Kidney (tissue), 14 donors: ENCODE results near the gene KPNA1. TPM values are rescaled to one million over a fixed set of nuclear protein-coding genes. Genes with fewer than 3 reads are reported as not detected.

ENCODE experiments used
- DNase-seq, 5 donors: peaks; one replicate each; pipeline ENCODE4 v3.0.0-alpha.2; 2013 to 2020
- FAIRE-seq: peaks from 2 replicates; lab custom pipeline; 2012; peaks lifted over from hg19 to GRCh38; lab: Jason Lieb, UNC
- H3K27ac ChIP-seq, 2 donors: one replicate each; pipeline ENCODE4 v1.7.0; 2013; ENCODE audit warnings: low read depth in 2 of 2, low read length in 2 of 2, inconsistent platforms in 1 of 2
- H3K27me3 ChIP-seq: one replicate; pipeline ENCODE4 v1.7.1; 2013; ENCODE audit warnings: low read length, inconsistent platforms; ENCODE audit not compliant: control insufficient read depth, insufficient read depth
- H3K36me3 ChIP-seq, 3 donors: one replicate each; pipeline versions ENCODE4 v1.7.0 to v1.7.1; 2013; ENCODE audit warnings: low read length in 3 of 3, control low read depth in 1 of 3, inconsistent platforms in 1 of 3; ENCODE audit not compliant: insufficient read depth in 3 of 3, control insufficient read depth in 2 of 3
- H3K4me1 ChIP-seq, 3 donors: one replicate each; pipeline versions ENCODE4 v1.7.0 to v1.7.1; 2013; ENCODE audit warnings: low read length in 3 of 3, inconsistent platforms in 1 of 3, low read depth in 1 of 3; ENCODE audit not compliant: control insufficient read depth in 2 of 3, insufficient read depth in 2 of 3
- H3K4me3 ChIP-seq, 3 donors: one replicate each; pipeline versions ENCODE4 v1.7.0 to v1.8.1; 2013; ENCODE audit warnings: low read length in 3 of 3, control low read depth in 1 of 3, inconsistent platforms in 1 of 3
- H3K9ac ChIP-seq, 3 donors: one replicate each; pipeline versions ENCODE4 v1.7.0 to v1.7.1; 2013; ENCODE audit warnings: low read length in 3 of 3, control low read depth in 1 of 3, inconsistent platforms in 1 of 3
- H3K9me3 ChIP-seq, 3 donors: one replicate each; pipeline versions ENCODE4 v1.7.0 to v1.7.1; 2013; ENCODE audit warnings: low read length in 3 of 3, control low read depth in 1 of 3, inconsistent platforms in 1 of 3; ENCODE audit not compliant: control insufficient read depth in 2 of 3, insufficient read depth in 1 of 3
- intact Hi-C: fragments of 100-400 bp; cut with DNase I; formaldehyde crosslinking; loops from one replicate; pipeline ENCODE4 v1.11.1; 2022
- polyA plus RNA-seq: library from polyadenylated mRNA; stranded (reverse); fragments of 350-450 nt; fragmentation: Illumina TruSeq; extraction: RNeasy Lipid Tissue Mini Kit (QIAGEN cat#74804); gene quantifications from one replicate; pipeline ENCODE4 v1.2.3, GENCODE V29; 2014; ENCODE audit warnings: low read depth, low replicate concordance; ENCODE audit not compliant: insufficient read depth
- total RNA-seq: library from RNA; stranded (reverse); fragmentation: NEBNext Ultra II Directional; extraction: Animal tissue kit (Norgen Biotek cat#: 25700); gene quantifications from one replicate; pipeline ENCODE4 v1.2.1, GENCODE V29; 2021
- TF ChIP-seq, protein P1 (sequence below): IDR thresholded peaks from 3 replicates; pipeline ENCODE4 v1.5.1; 2012; ENCODE audit warnings: mild to moderate bottlenecking, moderate library complexity, borderline replicate concordance; ENCODE audit not compliant: insufficient read depth; ENCODE audit errors: extremely low read depth
- donor health status: control.
- donor health status: control.
- donor health status: control.
- donor health status: control.
- donor health status: control.
- donor health status: DM: yes; HTN: yes; CAD: no.
- donor health status: Normal renal cell carcinoma (clear cell type).

The KPNA1 gene
- total and polyA plus RNA-seq, 2 donors from 2014 or later: 16.8 to 64.5 TPM

DNA sequence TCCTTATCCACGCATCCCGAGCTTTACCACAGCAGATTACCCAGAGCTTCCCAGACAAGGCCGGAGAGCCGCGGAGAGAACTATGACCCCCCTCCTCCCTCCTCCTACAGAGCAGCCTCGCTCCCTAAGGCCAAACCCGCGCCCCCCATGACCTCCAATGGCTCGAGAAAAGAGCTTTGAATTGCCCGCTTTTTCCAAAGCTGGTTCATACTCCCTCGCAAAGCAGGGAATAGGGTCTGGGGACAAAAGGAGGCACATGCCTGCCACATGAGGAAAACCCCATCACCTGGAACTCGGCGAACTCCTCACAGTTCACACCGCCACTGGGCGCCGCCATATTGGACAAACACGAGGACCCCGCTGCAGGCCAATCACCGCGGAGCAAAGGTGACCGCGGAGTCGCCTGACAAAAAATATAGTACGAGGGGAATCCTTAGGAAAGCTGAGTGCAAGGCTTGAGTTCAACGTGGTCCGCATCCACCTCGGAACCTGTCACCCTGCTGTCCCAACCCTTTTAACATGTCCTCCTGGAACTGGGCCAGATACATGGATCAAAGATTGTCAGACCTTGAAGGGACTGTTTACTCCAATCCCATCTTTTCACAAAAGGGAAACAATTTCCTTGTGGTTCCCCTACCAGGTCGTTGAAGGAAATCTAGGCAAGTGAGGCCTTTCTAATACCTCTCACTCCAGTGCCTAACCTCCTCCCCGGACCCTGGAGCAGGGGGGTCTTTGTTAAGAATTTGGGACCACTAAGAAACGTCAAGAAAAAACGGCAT lies 131.7 kb downstream of the KPNA1 start, which contains the start of gene MIX23:
Gene MIX23, minus strand, starts transcription at position 344 of the 779 bp plus-strand sequence. Its CDS starts 7 bp downstream, at position 337.
- Histone ChIP-seq H3K27ac (peak within 1 kb of the TSS; percentile 89 to 94), H3K4me1 (peaks cover 0 to 12% (median 10%) of the 10 kb centered on the region in 3 donors), H3K9me3 (no peaks in the 10 kb centered on the region), H3K9ac (peak within 1 kb of the TSS; percentile 68 to 93 (median 90)), H3K4me3 (peak within 1 kb of the TSS; percentile 82 to 93 (median 84)), H3K27me3 (no peaks in the 10 kb centered on the region), H3K36me3 (peaks cover 0 to 3% (median 0%) of the 10 kb centered on the region in 3 donors)
- DNase-seq: peak; percentile 93 to 96 (median 94)
- FAIRE-seq: no peak
- intact Hi-C loops: no loop called here
- TF ChIP-seq, protein P1, sequence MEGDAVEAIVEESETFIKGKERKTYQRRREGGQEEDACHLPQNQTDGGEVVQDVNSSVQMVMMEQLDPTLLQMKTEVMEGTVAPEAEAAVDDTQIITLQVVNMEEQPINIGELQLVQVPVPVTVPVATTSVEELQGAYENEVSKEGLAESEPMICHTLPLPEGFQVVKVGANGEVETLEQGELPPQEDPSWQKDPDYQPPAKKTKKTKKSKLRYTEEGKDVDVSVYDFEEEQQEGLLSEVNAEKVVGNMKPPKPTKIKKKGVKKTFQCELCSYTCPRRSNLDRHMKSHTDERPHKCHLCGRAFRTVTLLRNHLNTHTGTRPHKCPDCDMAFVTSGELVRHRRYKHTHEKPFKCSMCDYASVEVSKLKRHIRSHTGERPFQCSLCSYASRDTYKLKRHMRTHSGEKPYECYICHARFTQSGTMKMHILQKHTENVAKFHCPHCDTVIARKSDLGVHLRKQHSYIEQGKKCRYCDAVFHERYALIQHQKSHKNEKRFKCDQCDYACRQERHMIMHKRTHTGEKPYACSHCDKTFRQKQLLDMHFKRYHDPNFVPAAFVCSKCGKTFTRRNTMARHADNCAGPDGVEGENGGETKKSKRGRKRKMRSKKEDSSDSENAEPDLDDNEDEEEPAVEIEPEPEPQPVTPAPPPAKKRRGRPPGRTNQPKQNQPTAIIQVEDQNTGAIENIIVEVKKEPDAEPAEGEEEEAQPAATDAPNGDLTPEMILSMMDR: peak; percentile 2

DNA sequence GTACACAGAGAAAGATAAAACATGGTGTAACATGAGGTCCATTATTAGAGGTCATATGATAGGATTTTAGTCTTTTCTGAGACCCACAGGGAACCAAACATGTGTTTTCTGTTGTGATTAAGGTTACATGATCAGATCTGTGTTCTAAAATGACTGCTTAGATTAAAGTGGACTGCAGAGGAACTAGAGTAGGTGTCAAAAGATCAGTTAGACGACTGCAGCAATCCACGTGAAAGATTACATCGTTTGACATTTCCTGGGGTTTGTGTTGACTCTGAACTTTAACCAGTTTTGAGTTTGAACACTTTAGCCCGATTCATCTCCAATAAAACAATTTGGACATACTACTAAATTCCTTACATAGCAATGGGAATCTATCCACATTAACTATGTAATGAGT lies 136.8 kb downstream of the KPNA1 start:
- H3K36me3 ChIP-seq: peaks cover 0 to 3% (median 0%) of the 10 kb centered on the region in 3 donors
- H3K9me3 ChIP-seq: no peaks in the 10 kb centered on the region
- no peak overlapping the region for H3K9ac ChIP-seq
- no peak overlapping the region for H3K4me3 ChIP-seq
- intact Hi-C loops: no loop called here
- DNase-seq (no peak), FAIRE-seq (no peak)
- TF ChIP-seq, protein P1: no peak
- peaks cover 0 to 5% (median 0%) of the 10 kb centered on the region in 3 donors for H3K4me1 ChIP-seq
- no peaks in the 10 kb centered on the region for H3K27me3 ChIP-seq
- no peak overlapping the region for H3K27ac ChIP-seq

DNA sequence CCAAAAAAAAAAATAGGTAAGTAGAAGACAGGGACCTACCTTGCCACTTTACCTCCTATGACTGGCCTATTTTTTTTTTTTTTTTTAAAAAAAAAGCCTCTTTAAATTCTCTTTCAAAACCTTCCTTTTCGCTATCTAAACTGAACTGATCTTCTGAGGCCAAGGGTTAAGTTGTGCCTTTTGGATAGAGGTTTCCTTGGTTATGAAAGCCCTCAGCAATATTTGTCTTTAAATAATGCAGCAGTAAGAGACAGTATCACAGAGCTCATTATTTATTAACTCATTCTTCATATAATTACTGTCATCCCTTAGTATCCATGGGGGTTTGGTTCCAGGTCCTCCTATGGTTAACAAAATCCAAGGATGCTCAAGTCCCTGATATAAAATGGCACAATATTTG lies 140.7 kb downstream of the KPNA1 start:
- Histone ChIP-seq H3K9ac (no peak overlapping the region), H3K27me3 (no peaks in the 10 kb centered on the region), H3K27ac (no peak overlapping the region), H3K4me1 (no peaks in the 10 kb centered on the region), H3K4me3 (no peak overlapping the region), H3K36me3 (peaks cover 2 to 11% (median 5%) of the 10 kb centered on the region in 3 donors), H3K9me3 (no peaks in the 10 kb centered on the region)
- FAIRE-seq: no peak
- intact Hi-C loops: no loop called here
- DNase-seq: no peak
- TF ChIP-seq, protein P1: no peak

Other genes with a start within 250 kb of the KPNA1 start
- gene CSTA, start 189.7 kb downstream of the KPNA1 start, total RNA-seq: 4.6 TPM
- 0.80 TPM for gene CSTA, start 189.7 kb downstream of the KPNA1 start, polyA plus RNA-seq
- 27.9 TPM for gene MIX23, start 131.7 kb downstream of the KPNA1 start, total RNA-seq
- gene MIX23, start 131.7 kb downstream of the KPNA1 start, polyA plus RNA-seq: 84.0 TPM
- gene FAM162A, start 130.8 kb downstream of the KPNA1 start, total RNA-seq: 46.6 TPM
- gene FAM162A, start 130.8 kb downstream of the KPNA1 start, polyA plus RNA-seq: 213 TPM
- 8.8 TPM for gene WDR5B, start 98.9 kb downstream of the KPNA1 start, total RNA-seq
- 3.8 TPM for gene WDR5B, start 98.9 kb downstream of the KPNA1 start, polyA plus RNA-seq
- 54.0 TPM for gene PARP9, start 49.4 kb upstream of the KPNA1 start, total RNA-seq
- 27.8 TPM for gene PARP9, start 49.4 kb upstream of the KPNA1 start, polyA plus RNA-seq
- gene DTX3L, start 49.4 kb upstream of the KPNA1 start, total RNA-seq: 58.0 TPM
- 8.4 TPM for gene DTX3L, start 49.4 kb upstream of the KPNA1 start, polyA plus RNA-seq
- 4.9 TPM for gene PARP15, start 62.7 kb upstream of the KPNA1 start, total RNA-seq
- not detected for gene PARP15, start 62.7 kb upstream of the KPNA1 start, polyA plus RNA-seq
- 64.0 TPM for gene PARP14, start 165.9 kb upstream of the KPNA1 start, total RNA-seq
- 14.9 TPM for gene PARP14, start 165.9 kb upstream of the KPNA1 start, polyA plus RNA-seq